Stimulated activated naive CD8-positive, alpha-beta T cell treated with anti-CD3 and anti-CD28 coated beads, Interleukin-15, Interleukin-2, amounts not matched to agents 100 ng/mL and 50 ng/mL, for 24 hours (primary cell): ENCODE measurements around the gene ACTN4.
A peak's percentile ranks its signal among the peaks of the same experiment; 100 is the strongest.

Source experiments
- H3K27ac Mint-ChIP-seq: one replicate; pipeline ENCODE4 v1.8.0; 2021; ENCODE audit warnings: mild to moderate bottlenecking, mixed read lengths
- H3K27me3 Mint-ChIP-seq: one replicate; pipeline ENCODE4 v1.8.0; 2021; ENCODE audit warnings: mixed read lengths
- H3K36me3 Mint-ChIP-seq: one replicate; pipeline ENCODE4 v1.8.0; 2021; ENCODE audit warnings: low read depth, mixed read lengths
- H3K4me1 Mint-ChIP-seq: one replicate; pipeline ENCODE4 v1.8.0; 2021; ENCODE audit warnings: low read depth, mixed read lengths
- H3K4me3 Mint-ChIP-seq: one replicate; pipeline ENCODE4 v1.8.0; 2021; ENCODE audit warnings: mild to moderate bottlenecking, mixed read lengths
- H3K9me3 Mint-ChIP-seq: one replicate; pipeline ENCODE4 v1.8.0; 2021; ENCODE audit warnings: mixed read lengths

ACTN4 gene

DNA sequence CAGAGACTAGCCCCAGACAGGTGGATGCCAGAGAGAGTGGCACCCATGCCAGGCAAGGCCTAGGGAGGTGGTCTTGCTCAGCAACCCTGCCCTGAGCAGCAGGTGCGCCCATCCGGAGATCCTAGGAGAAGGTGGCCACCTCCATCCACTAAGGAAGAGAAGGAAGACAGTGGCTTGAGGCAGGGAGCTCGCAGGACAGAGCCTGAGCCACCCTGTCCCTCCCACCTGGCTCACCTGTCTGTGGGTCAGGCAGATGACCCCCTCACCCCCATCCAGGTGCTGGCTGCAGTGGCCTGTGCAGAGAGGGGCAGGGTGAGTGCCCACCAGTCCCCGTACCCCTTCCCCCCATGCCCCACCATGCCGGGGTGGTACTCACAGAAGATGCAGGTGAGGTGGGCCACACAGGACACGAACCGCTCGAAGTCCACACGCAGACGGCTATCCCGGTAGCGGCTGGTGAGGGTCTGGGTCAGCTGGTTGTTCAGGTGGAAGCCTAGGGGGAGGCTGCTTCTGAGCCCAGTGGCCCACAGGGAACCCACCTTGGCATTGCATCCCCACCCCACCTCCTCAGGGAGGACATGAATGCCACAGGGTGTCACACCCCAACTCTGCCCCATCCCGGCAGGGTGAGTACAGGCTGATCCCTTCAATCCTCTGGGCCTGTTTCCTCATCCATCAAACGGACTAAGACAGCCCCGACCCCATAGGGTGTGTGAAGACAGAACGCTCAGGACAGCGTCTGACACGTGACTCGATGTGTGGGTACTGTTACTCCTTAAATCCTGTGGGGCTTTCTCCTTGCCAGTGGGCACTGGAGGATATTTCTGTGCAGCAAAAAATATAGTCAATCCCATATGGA is 83.5 kb downstream of the ACTN4 start:
- Mint-ChIP-seq H3K9me3 (no peaks in the 10 kb centered on the region), H3K36me3 (peaks cover 14% of the 10 kb centered on the region), H3K4me3 (no peak overlapping the region), H3K4me1 (peaks cover 35% of the 10 kb centered on the region), H3K27me3 (no peaks in the 10 kb centered on the region), H3K27ac (no peak overlapping the region)

DNA sequence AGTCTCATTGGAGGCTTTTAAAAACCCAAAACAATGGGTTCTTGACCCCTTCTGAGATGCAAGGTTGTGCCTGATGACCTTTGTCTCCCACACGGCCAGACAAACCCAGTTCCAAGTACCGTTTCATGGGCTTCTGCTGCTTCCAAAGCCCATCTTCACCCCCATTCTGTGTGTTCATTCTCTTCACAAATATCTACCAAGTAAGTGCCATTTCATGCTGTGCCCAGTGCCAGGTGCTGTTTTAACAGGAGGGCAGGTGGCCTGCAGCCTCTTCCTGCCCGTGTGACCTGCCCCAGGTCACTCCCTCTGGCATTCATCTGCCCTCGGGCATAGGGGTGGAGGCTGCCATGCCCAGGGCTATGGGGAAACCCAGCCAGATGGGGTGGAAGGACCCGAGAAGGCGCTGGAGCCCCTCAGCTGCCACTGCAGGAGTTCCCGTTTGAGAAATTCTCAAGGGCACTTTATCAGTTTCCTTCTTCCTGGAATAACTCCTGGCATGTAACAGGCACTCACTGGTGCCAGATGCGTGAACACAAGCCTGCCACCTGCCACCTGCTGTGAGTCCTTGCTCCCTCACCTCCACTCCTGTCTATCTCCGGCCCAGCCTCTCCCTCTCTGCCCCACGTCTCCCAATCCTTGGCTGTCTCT is 84.3 kb downstream of the ACTN4 start:
- H3K36me3 Mint-ChIP-seq = peaks cover 12% of the 10 kb centered on the region
- no peaks in the 10 kb centered on the region for H3K9me3 Mint-ChIP-seq
- H3K27ac Mint-ChIP-seq = no peak overlapping the region
- H3K4me1 Mint-ChIP-seq = peaks cover 32% of the 10 kb centered on the region
- no peaks in the 10 kb centered on the region for H3K27me3 Mint-ChIP-seq
- no peak overlapping the region for H3K4me3 Mint-ChIP-seq

DNA sequence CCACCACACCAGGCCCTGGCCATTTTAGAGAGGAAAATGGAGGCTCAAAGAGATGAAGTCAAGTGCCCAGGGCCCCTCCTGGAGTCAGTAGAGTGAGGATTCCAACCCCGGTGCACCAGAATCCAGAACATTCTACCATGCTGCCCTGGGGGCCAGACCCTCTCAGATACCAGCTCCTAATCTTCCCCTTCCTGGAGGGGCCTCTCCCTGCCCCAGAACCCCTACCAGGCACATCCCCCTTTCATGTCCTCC is 85.7 kb downstream of the ACTN4 start:
- H3K9me3 Mint-ChIP-seq = no peaks in the 10 kb centered on the region
- H3K27me3 Mint-ChIP-seq = peaks cover 6% of the 10 kb centered on the region
- H3K4me1 Mint-ChIP-seq = peaks cover 36% of the 10 kb centered on the region
- no peak overlapping the region for H3K27ac Mint-ChIP-seq
- peaks cover 9% of the 10 kb centered on the region for H3K36me3 Mint-ChIP-seq
- H3K4me3 Mint-ChIP-seq = no peak overlapping the region

DNA sequence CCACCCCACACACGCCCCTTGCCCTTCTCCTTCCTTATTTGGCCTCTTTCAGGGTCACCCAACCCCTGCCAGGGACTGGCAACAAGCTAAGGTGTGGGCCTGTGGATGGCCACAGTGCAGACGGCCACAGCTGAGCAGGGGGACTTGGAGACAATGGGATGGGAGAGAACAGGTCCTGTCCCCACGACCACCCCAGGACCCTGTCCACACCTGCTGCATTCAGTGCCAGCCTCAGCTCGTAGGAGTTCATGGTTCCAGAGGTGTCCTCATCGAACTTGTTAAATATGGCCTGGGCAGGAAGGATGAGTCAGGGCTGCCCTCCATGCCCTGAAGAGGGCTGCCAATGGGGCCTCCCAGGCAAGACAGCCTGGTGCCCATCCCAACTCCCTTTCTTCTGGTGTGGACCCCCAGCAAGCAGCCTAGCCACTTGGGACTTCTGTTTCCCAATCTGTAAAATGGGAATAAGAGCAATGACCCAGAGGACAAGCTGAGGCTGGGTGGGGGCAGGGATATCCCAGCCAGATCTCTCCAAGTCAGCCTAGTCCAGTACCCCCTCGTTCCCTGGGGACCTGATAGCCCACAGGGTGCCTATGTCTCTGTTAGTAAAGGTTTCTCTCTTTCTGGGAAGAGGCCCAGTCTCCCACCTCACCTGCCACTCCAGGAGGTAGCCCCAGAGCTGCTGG is 86.2 kb downstream of the ACTN4 start:
- H3K27ac Mint-ChIP-seq = peak overlapping the region; percentile 45
- peak overlapping the region; percentile 35 for H3K4me3 Mint-ChIP-seq
- H3K36me3 Mint-ChIP-seq = peaks cover 9% of the 10 kb centered on the region
- peaks cover 38% of the 10 kb centered on the region for H3K4me1 Mint-ChIP-seq
- H3K27me3 Mint-ChIP-seq = peaks cover 6% of the 10 kb centered on the region
- H3K9me3 Mint-ChIP-seq = no peaks in the 10 kb centered on the region

DNA sequence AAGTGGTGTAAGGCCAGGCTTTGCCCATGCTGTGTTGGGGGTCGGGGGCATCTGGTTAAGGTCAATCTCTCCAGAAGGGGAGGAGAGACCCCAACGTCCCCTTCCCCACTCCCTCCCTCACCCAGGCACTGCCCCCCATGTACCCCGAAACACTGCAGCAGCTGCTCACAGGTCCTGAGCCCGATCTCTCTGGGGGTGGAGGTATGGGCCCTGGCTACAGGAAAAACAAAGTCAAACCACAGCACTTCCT is 86.7 kb downstream of the ACTN4 start:
- Mint-ChIP-seq H3K4me1 (peaks cover 43% of the 10 kb centered on the region), H3K27ac (no peak overlapping the region), H3K4me3 (peak overlapping the region; percentile 35), H3K36me3 (peaks cover 9% of the 10 kb centered on the region), H3K9me3 (no peaks in the 10 kb centered on the region), H3K27me3 (peaks cover 6% of the 10 kb centered on the region)

DNA sequence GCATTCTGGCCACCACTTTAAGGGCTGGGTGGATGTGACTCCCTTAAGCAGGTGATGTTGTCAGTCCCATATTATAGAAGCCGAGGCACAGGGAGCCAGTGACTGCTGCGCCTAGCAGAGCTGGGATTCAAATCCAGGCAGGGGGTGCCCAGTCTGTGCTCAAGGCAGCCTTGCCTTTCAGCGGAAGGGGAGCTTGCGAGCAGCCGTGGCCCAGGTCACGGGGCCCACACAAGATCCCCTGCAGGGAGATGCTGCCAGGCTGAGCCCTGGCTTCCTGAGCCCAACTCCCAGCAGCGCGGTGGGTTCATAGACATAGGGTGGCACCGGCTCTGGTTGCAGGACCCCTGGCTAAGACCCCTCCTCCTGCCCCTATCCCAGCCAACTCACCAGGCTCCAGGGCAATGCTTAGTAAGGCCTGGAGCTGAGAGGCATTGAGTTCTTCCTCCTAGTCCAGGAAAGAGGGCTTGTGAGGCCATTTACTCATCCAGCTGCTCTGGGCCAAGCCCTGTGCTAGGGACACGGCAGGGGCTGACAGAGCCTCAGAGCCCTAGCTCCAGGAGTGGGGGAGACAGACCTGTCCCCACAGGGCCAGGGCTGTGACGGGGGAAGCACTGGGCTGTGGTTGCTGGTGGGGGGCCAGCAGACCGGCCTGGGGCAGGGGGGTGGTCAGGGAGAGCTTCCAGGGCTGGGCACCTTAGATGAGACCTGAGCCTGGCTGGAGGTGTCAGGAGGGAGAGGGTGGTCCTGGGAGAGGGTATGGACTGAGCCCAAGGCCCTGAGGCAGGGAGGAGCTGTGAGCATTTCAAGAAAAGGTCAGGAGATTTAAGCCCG is 87.2 kb downstream of the ACTN4 start:
- peak overlapping the region; percentile 87 for H3K27ac Mint-ChIP-seq
- H3K27me3 Mint-ChIP-seq = peaks cover 6% of the 10 kb centered on the region
- no peaks in the 10 kb centered on the region for H3K9me3 Mint-ChIP-seq
- peaks cover 7% of the 10 kb centered on the region for H3K36me3 Mint-ChIP-seq
- H3K4me3 Mint-ChIP-seq = peak overlapping the region; percentile 60
- peaks cover 46% of the 10 kb centered on the region for H3K4me1 Mint-ChIP-seq

DNA sequence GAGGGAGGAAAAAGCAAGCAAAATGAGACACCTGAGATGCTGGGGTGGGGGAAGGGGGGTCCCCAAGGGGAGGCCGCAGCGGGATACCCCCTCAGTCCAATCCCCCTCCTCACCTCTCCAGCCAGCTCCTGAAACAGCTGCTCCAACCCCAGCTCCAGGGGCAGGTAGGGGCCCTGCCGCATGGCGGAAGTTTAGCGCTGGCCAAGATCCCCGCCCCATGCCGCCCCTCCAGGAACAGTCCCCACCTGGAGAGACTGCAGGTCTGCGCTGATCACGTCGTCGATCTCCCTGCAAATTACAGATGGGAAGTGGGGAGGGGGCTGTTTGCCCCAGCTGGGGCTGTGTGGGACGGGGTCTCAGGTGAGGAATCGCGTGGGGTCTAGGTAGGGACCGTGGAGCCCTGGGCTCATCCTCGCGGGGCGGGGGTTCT is 87.8 kb downstream of the ACTN4 start:
- Mint-ChIP-seq H3K4me3 (peak overlapping the region; percentile 60), H3K4me1 (peaks cover 48% of the 10 kb centered on the region), H3K27ac (peak overlapping the region; percentile 87), H3K9me3 (no peaks in the 10 kb centered on the region), H3K27me3 (peaks cover 6% of the 10 kb centered on the region), H3K36me3 (peaks cover under 1% of the 10 kb centered on the region)

DNA sequence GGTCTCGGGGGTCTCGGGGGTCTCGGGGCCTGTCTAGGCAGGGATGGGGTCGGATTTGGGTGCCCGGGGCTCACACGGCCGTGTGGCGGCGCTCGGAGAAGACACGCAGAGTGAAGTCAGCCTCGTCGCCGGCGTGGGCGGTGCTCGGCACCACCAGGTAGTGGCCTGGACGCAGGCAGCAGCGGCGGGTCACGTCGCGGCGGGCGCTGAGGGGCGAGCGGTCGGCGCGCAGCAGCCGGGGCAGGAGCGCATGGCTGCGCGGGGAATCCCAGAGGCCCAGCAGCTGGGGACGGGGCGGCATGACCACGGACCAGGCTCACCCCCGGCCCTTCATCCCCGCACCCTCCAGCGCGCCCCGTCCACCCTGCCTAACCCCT is 88.6 kb downstream of the ACTN4 start:
- H3K27me3 Mint-ChIP-seq = peaks cover 6% of the 10 kb centered on the region
- H3K27ac Mint-ChIP-seq = no peak overlapping the region
- no peaks in the 10 kb centered on the region for H3K36me3 Mint-ChIP-seq
- H3K4me1 Mint-ChIP-seq = peaks cover 48% of the 10 kb centered on the region
- no peaks in the 10 kb centered on the region for H3K9me3 Mint-ChIP-seq
- H3K4me3 Mint-ChIP-seq = no peak overlapping the region

DNA sequence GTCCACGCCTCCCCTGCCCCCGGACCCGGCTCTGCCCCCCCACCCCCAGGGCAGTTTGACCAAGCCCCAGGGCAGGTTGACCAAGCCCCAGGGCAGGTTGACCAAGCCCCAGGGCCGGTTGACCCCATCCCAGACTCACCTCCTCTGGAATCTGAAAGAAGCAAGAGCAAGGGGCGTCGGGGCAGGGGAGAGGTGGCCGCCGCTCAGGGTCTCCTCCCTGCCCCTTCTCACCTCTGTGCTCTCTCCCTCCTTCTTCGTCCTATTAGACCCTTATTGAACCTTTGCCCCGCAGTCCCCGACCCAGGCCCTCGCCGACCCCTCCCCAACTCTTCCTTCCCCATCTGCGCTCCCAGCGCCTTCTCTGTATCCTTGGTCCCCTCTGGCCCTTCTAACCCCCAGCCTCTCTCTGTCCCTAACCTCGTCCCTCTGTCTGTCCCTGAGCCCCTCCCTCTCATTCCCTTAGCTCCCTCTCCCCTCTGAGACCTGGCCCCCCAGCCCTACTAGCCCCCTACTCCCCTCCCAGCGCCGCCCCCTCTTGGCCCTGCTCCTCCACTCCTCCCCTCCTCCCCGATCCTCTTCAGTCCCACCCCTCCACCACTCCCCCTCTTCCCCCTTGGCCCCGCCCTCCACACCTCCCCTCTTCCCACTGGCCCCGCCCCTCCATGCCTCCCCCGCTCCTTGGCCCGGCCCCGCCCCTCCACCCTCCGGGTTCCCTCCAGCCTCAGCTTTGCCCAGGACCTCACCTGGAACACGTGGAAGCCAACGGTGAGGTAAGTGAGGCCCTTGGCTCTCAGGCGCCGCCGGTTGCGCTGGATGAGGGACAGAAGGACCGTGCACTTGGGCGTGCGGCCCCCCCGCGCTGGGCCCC is 89.2 kb downstream of the ACTN4 start:
- Mint-ChIP-seq H3K27ac (no peak overlapping the region), H3K4me3 (peak overlapping the region; percentile 42), H3K9me3 (no peaks in the 10 kb centered on the region), H3K4me1 (peaks cover 48% of the 10 kb centered on the region), H3K27me3 (peaks cover 6% of the 10 kb centered on the region), H3K36me3 (no peaks in the 10 kb centered on the region)

DNA sequence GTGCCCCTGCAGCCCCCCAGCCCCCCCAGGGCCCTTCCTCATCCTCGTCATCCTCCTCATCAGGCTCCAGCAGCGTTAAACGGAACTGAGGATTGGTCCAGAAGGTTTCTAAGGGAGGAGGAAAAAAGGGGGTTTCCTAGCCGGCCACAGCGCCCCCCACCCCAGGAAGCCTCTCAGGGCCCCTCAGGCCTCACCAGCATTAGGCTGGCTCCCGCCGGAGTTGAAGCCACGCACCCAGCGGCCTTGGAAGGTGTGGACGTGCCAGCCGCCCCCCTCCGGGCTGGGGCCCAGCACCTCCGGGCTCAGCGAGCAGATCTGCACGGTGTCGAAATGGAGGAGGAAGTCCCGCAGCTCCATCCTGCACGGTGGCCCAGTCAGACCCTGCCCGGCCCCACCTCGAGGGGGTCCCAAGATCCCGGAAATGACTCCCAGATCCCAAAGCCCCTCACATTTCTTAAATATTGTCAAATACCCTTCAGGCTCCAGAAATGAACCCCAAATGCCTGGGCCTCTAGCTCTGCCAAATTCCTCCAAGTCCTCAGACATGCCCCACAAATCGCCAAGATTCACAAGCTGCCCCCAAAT is 89.9 kb downstream of the ACTN4 start:
- peak overlapping the region; percentile 43 for H3K4me3 Mint-ChIP-seq
- no peaks in the 10 kb centered on the region for H3K9me3 Mint-ChIP-seq
- H3K4me1 Mint-ChIP-seq = peaks cover 48% of the 10 kb centered on the region
- peak overlapping the region; percentile 26 for H3K27ac Mint-ChIP-seq
- H3K27me3 Mint-ChIP-seq = peaks cover 6% of the 10 kb centered on the region
- no peaks in the 10 kb centered on the region for H3K36me3 Mint-ChIP-seq

DNA sequence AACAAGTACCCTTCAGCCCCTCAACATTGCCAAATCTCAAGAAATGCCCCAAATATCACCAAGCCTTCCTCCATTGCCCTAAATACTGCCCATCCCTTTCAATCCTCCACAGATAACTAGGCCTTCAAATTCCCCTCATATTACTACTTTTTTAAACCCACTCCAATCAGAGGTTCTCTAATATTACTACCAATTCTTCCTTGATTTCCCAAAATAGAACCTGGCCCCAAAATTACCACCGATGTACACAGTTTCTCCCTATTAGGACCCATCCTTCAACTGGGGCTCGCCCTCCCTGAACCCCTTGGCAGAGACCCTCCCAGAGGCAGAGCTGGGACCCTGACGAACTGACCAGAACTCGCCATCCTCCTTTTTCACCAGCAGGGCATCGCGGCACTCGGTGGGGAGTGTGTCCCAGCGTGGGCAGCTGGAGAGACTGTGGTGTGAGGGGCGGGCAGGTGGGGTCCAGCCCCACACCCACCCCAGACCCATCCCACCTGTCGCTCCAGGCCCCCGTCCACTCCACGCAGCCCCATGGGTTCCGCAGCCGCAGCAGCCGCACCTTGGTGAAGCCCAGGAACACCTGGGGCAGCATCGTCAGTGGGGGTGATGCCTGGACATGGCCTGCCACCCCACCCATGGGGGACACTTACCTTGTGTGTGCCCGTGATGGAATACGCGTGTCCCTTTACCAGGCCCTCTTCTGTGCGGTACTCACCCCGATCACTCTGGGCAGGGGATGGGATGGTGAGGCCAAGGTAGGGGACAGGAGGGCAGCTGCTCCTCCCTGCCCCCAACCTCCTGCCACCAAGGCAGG is 90.7 kb downstream of the ACTN4 start:
- Mint-ChIP-seq H3K27ac (peak overlapping the region; percentile 26), H3K27me3 (peaks cover 6% of the 10 kb centered on the region), H3K9me3 (no peaks in the 10 kb centered on the region), H3K4me1 (peaks cover 48% of the 10 kb centered on the region), H3K36me3 (no peaks in the 10 kb centered on the region), H3K4me3 (peak overlapping the region; percentile 43)

DNA sequence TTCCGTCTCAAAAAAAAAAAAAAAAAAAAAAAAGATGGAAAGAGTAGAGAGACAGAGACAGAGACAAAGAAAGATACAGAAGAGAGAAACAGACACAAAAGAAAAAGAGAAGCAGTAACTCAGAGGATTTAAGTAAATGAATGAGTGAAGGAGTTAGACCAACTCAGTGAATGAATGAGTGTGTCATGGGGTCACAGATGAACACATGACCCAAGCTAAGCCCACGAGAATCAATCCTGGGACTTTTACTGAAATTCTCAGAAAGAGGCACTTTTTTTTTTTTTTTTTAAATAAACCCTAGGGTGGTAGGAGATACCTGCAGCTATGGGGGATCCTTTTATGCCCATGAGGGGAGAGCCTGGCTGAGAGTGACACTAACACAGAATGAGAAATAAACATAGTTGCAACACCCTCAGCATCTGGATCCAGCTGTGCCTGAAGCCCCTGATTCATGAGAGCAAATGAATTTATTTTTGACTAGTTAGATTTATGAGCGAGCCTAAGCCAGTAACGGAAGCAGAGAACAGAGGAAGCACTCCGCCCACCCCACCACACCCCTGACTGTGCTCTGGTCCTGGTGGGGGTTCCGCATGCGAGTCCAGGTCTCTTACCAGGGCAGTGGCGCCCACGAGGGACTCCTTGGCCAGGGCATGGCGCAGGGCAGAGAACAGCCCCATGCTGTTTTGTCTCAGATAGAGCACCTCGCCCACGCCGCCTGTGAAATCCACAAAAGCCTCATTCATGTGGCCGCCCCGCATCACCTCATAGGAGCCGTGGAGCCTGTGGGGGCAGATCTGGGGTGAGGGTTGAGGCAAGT is 92.2 kb downstream of the ACTN4 start:
- H3K4me1 Mint-ChIP-seq = peaks cover 33% of the 10 kb centered on the region
- H3K27me3 Mint-ChIP-seq = peaks cover 6% of the 10 kb centered on the region
- H3K9me3 Mint-ChIP-seq = no peaks in the 10 kb centered on the region
- H3K27ac Mint-ChIP-seq = no peak overlapping the region
- H3K36me3 Mint-ChIP-seq = no peaks in the 10 kb centered on the region
- H3K4me3 Mint-ChIP-seq = no peak overlapping the region

DNA sequence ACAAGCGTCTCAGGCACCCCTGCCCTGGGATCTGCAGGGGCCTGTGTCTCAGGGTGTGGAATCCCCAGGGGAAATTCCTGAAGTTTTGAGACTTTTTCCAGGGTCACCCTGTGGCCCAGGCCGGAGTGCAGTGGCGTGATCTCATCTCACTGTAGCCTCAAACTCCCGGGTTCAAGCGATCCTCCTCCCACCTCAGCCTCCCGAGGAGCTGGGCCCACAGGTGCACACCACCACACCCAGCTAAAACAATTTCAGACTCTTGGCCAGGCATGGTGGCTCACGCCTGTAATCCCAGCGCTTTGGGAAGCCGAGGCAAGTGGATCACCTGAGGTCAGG is 92.8 kb downstream of the ACTN4 start:
- Mint-ChIP-seq H3K4me3 (no peak overlapping the region), H3K27ac (no peak overlapping the region), H3K27me3 (peaks cover 6% of the 10 kb centered on the region), H3K9me3 (no peaks in the 10 kb centered on the region), H3K4me1 (peaks cover 27% of the 10 kb centered on the region), H3K36me3 (no peaks in the 10 kb centered on the region)
